C4-2B (cell line): ENCODE data around the gene AMMECR1.

Experiments
- ZFX ChIP-seq: fragments of 450-650 bp; IDR thresholded peaks from 2 replicates; pipeline ENCODE4 v1.6.1; 2017
- TF ChIP-seq, protein P1 (sequence below): fragments of 450-650 bp; conservative IDR thresholded peaks from 2 replicates; pipeline ENCODE4 v1.5.1; 2017; ENCODE audit warnings: mild to moderate bottlenecking

DNA sequence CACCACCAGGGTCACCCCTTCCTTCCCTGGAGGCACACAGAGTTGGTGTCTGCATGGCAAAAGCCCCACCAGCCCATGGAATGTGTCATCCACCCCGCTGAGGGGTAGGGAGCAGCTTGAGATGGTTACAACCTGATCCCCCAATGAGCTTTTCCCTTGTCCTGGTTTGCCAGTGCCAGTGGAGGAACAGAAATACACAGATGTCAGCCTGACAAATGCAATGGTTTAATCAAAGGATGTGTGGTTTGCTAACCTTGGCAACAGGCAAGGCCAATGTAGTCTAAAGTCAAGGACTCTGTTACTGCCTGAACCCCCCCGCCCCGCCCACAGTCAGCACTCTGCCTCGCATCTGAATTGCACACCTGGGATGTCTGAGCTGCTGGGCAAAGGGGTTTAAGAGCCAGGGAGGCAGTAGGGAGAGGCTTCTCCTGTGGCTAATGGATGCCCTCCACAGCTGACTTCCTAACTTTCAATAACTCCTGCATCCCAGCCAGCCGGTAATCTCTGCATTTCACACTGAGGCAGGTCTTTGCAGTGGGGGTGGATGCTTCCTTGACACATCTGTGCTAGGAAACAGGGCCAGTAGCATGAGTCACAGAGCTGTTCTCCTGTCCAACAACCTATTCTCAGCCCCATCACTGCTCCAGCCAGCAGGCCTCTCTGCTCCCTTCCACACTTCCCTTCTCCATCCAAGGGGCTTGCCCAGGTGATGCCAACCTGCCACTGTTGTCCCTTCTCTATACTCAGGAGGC is 137.5 kb downstream of the AMMECR1 start:
- TF ChIP-seq ZFX, result no peak
- TF ChIP-seq, protein P1, sequence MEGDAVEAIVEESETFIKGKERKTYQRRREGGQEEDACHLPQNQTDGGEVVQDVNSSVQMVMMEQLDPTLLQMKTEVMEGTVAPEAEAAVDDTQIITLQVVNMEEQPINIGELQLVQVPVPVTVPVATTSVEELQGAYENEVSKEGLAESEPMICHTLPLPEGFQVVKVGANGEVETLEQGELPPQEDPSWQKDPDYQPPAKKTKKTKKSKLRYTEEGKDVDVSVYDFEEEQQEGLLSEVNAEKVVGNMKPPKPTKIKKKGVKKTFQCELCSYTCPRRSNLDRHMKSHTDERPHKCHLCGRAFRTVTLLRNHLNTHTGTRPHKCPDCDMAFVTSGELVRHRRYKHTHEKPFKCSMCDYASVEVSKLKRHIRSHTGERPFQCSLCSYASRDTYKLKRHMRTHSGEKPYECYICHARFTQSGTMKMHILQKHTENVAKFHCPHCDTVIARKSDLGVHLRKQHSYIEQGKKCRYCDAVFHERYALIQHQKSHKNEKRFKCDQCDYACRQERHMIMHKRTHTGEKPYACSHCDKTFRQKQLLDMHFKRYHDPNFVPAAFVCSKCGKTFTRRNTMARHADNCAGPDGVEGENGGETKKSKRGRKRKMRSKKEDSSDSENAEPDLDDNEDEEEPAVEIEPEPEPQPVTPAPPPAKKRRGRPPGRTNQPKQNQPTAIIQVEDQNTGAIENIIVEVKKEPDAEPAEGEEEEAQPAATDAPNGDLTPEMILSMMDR, result no peak
